HCT116 (cell line): ENCODE data around the gene POR.

Experiments
- CEBPB ChIP-seq: IDR thresholded peaks from 2 replicates; pipeline ENCODE4 v1.6.1; 2012; ENCODE audit warnings: low read depth
- EZH2phosphoT487 ChIP-seq: fragments of 200-600 bp; IDR thresholded peaks from 2 replicates; pipeline ENCODE4 v1.6.1; 2018; ENCODE audit warnings: antibody characterized with exemption, borderline replicate concordance
- JUND ChIP-seq: IDR thresholded peaks from 2 replicates; pipeline ENCODE4 v1.6.1; 2012
- POLR2A ChIP-seq: IDR thresholded peaks from 2 replicates; pipeline ENCODE4 v1.7.0; 2011; ENCODE audit warnings: borderline replicate concordance; ENCODE audit not compliant: insufficient read depth, insufficient read length; ENCODE audit errors: extremely low read depth
- RAD21 ChIP-seq: IDR thresholded peaks from 2 replicates; pipeline ENCODE4 v1.6.1; 2012; ENCODE audit warnings: low read depth, mild to moderate bottlenecking
- YY1 ChIP-seq: IDR thresholded peaks from 2 replicates; pipeline ENCODE4 v1.6.1; 2011; ENCODE audit warnings: low read length, low read depth, moderate library complexity, mild to moderate bottlenecking; ENCODE audit not compliant: insufficient replicate concordance; ENCODE audit errors: extremely low read depth
- ZFX ChIP-seq: fragments of 450-650 bp; IDR thresholded peaks from 2 replicates; pipeline ENCODE4 v1.6.1; 2017
- ZNF274 ChIP-seq: fragments of 200-500 bp; sonication (Bioruptor generic); IDR thresholded peaks from 2 replicates; pipeline ENCODE4 v1.6.1; 2014; ENCODE audit warnings: mild to moderate bottlenecking, low read depth, low read length, inconsistent platforms
- TF ChIP-seq, protein P1 (sequence below), 3 experiments: fragments of 200-600 bp in 1 of 3; sonication (generic) in 1 of 3; IDR thresholded peaks in 2 of 3; conservative IDR thresholded peaks in 1 of 3; 2 replicates each; pipeline ENCODE4 v1.5.1; 2012 to 2017; ENCODE audit warnings: low read depth in 2 of 3, low read length in 2 of 3, antibody characterized with exemption in 1 of 3, borderline replicate concordance in 1 of 3, control low read depth in 1 of 3, mild to moderate bottlenecking in 1 of 3, mixed read lengths in 1 of 3, mixed run types in 1 of 3, moderate library complexity in 1 of 3; ENCODE audit not compliant: insufficient read depth in 1 of 3
- TF ChIP-seq, protein P2 (sequence below): IDR thresholded peaks from 2 replicates; pipeline ENCODE4 v1.6.1; 2011; ENCODE audit warnings: mild to moderate bottlenecking, low read length, moderate library complexity; ENCODE audit not compliant: insufficient replicate concordance; ENCODE audit errors: extremely low read depth
- TF ChIP-seq, protein P3 (sequence below): IDR thresholded peaks from 2 replicates; pipeline ENCODE4 v1.6.1; 2012
- TF ChIP-seq, protein P4 (sequence below): IDR thresholded peaks from 2 replicates; pipeline ENCODE4 v1.6.1; 2012
- TF ChIP-seq, protein P5 (sequence below): IDR thresholded peaks from 2 replicates; pipeline ENCODE4 v1.6.1; 2012; ENCODE audit warnings: low read depth

DNA sequence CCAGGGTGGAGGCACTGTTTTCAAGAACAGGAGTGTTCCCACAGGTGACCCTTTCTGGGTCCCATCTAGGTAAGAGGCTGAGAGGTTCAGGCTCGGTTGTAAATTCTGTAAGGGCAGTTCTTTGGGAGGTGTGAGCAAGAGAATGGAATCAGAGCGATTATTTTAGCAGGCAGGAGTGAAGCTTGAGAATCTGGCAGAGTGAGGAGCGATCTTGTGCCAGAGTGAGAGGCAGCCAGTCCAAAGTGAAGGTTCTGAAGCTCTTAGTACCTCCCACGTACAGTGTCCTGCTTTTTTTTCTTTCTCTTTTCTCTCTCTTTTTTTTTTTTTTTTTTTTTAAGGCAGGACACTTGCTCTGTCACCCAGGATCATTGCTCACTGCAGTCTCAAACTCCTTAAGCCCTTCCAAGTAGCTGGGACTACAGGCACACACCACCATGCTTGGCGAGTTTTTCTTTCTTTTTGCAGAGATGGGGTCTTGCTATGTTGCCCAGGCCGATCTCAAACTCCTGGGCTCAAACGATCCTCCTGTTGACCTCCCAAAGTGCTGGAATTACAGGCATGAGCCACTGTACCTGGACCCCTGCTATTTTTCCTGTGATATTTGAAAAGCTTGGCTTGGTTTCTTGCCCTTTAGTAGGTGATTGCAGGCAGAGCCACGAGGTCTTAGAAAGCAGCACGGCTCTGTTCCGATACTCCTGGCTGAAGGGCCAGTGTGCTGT is 10.9 kb downstream of the POR start:
- TF ChIP-seq, protein P1, sequence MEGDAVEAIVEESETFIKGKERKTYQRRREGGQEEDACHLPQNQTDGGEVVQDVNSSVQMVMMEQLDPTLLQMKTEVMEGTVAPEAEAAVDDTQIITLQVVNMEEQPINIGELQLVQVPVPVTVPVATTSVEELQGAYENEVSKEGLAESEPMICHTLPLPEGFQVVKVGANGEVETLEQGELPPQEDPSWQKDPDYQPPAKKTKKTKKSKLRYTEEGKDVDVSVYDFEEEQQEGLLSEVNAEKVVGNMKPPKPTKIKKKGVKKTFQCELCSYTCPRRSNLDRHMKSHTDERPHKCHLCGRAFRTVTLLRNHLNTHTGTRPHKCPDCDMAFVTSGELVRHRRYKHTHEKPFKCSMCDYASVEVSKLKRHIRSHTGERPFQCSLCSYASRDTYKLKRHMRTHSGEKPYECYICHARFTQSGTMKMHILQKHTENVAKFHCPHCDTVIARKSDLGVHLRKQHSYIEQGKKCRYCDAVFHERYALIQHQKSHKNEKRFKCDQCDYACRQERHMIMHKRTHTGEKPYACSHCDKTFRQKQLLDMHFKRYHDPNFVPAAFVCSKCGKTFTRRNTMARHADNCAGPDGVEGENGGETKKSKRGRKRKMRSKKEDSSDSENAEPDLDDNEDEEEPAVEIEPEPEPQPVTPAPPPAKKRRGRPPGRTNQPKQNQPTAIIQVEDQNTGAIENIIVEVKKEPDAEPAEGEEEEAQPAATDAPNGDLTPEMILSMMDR (IDR thresholded peaks at IDR 0.05 in 2 of 3, conservative IDR thresholded peaks at IDR 0.05 in 1 of 3; ENCODE audit: borderline replicate concordance in 1 of 3, insufficient read depth in 1 of 3, low read depth in 2 of 3, low read length in 2 of 3), result no peak
- no peak for TF ChIP-seq POLR2A
- TF ChIP-seq, protein P2, sequence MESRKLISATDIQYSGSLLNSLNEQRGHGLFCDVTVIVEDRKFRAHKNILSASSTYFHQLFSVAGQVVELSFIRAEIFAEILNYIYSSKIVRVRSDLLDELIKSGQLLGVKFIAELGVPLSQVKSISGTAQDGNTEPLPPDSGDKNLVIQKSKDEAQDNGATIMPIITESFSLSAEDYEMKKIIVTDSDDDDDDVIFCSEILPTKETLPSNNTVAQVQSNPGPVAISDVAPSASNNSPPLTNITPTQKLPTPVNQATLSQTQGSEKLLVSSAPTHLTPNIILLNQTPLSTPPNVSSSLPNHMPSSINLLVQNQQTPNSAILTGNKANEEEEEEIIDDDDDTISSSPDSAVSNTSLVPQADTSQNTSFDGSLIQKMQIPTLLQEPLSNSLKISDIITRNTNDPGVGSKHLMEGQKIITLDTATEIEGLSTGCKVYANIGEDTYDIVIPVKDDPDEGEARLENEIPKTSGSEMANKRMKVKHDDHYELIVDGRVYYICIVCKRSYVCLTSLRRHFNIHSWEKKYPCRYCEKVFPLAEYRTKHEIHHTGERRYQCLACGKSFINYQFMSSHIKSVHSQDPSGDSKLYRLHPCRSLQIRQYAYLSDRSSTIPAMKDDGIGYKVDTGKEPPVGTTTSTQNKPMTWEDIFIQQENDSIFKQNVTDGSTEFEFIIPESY, result no peak
- TF ChIP-seq, protein P3, sequence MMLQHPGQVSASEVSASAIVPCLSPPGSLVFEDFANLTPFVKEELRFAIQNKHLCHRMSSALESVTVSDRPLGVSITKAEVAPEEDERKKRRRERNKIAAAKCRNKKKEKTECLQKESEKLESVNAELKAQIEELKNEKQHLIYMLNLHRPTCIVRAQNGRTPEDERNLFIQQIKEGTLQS, result no peak
- TF ChIP-seq RAD21, result no peak
- TF ChIP-seq YY1, result no peak
- TF ChIP-seq, protein P4, sequence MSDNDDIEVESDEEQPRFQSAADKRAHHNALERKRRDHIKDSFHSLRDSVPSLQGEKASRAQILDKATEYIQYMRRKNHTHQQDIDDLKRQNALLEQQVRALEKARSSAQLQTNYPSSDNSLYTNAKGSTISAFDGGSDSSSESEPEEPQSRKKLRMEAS, result no peak
- no peak for TF ChIP-seq ZFX
- TF ChIP-seq ZNF274, result no peak
- TF ChIP-seq, protein P5, sequence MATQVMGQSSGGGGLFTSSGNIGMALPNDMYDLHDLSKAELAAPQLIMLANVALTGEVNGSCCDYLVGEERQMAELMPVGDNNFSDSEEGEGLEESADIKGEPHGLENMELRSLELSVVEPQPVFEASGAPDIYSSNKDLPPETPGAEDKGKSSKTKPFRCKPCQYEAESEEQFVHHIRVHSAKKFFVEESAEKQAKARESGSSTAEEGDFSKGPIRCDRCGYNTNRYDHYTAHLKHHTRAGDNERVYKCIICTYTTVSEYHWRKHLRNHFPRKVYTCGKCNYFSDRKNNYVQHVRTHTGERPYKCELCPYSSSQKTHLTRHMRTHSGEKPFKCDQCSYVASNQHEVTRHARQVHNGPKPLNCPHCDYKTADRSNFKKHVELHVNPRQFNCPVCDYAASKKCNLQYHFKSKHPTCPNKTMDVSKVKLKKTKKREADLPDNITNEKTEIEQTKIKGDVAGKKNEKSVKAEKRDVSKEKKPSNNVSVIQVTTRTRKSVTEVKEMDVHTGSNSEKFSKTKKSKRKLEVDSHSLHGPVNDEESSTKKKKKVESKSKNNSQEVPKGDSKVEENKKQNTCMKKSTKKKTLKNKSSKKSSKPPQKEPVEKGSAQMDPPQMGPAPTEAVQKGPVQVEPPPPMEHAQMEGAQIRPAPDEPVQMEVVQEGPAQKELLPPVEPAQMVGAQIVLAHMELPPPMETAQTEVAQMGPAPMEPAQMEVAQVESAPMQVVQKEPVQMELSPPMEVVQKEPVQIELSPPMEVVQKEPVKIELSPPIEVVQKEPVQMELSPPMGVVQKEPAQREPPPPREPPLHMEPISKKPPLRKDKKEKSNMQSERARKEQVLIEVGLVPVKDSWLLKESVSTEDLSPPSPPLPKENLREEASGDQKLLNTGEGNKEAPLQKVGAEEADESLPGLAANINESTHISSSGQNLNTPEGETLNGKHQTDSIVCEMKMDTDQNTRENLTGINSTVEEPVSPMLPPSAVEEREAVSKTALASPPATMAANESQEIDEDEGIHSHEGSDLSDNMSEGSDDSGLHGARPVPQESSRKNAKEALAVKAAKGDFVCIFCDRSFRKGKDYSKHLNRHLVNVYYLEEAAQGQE, result no peak
- no peak for TF ChIP-seq EZH2phosphoT487
- TF ChIP-seq JUND, result no peak
- no peak for TF ChIP-seq CEBPB
